ENCODE measurements around the gene TIGD1. TPM values are rescaled to one million over a fixed set of nuclear protein-coding genes. Genes with fewer than 3 reads are reported as not detected.

TIGD1 gene
- polyA plus RNA-seq, 1 of the 3 experiments (the other 2 are of a cell fraction): 4.6 TPM

DNA sequence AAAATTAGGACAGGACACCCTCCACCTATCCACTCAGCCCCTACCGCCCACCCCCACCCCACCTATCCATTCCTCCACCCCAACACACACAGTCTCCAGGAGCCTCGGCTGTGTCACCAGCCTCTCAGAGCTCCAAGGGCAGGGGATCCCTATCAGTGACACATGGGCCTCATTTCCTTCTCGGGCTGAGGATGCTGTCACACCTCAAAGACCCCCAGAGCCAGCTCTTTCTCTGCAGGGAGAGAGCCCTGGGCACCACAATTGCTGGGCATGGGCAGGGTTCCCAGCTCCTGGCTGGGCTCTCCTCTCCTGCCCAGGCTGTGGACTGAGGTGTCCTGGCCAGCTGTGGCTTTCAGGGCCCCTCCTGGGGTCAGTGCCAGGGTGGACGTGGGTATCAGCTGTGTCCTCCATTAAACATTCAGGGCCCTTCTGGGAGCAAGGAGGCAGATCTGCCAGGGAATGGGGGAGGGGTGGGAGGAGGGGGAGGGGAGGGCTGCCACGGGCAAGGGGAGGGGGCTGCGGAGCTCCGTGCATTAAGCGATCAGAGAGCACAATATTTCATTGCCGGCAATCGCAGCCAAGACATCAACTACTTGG, 48.5 kb downstream of the TIGD1 start:
- Histone ChIP-seq H2AFZ (ENCODE audit: low read depth) (no peak overlapping the region), H4K20me1 (ENCODE audit: insufficient read depth) (no peaks in the 10 kb centered on the region), H3K36me3 (replicated peaks in 1 of 2; ENCODE audit: control insufficient read depth in 1 of 2, insufficient read depth in 2 of 2, low read length in 1 of 2) (no peaks in the 10 kb centered on the region), H3K4me1 (ENCODE audit: control insufficient read depth in 1 of 2, insufficient read depth in 2 of 2, low read depth in 1 of 2, low read length in 1 of 2) (peaks cover 0 to 47% of the 10 kb centered on the region in 2 experiments; a peak in 1 of 4 replicates), H3K27ac (ENCODE audit: low read depth in 2 of 2, low read length in 1 of 2) (no peak overlapping the region; a peak in 1 of 4 replicates), H3F3A (replicated peaks; ENCODE audit: insufficient read depth) (no peaks in the 10 kb centered on the region), H3K9ac (no peak overlapping the region), H3K27me3 (ENCODE audit: insufficient read depth) (peaks cover 23% of the 10 kb centered on the region), H3K79me2 (ENCODE audit: insufficient read depth) (no peaks in the 10 kb centered on the region), H3K9me2 (no peaks in the 10 kb centered on the region), H3K4me2 (no peak overlapping the region), H3K4me3 (ENCODE audit: low read depth in 2 of 2, low read length in 1 of 2) (no peak overlapping the region), H3K9me3 (no peaks in the 10 kb centered on the region)
- WGBS (ENCODE audit: low lambda C conversion rate): 65% methylated on average over 8 of the region's 10 CpGs
- ChIA-PET POLR2A (no interaction called here), CTCF (interaction anchor here (0.8 to 3.0 kb wide), 3 partner anchors 21 to 790 kb away, joined by 4 to 24 read pairs (median 5); partner anchors contain the start of gene PRSS56)
- TF ChIP-seq SIN3A (IDR thresholded peaks at IDR 0.05; ENCODE audit: borderline replicate concordance, low read depth, low read length): no peak
- no peak for DNase-seq

DNA sequence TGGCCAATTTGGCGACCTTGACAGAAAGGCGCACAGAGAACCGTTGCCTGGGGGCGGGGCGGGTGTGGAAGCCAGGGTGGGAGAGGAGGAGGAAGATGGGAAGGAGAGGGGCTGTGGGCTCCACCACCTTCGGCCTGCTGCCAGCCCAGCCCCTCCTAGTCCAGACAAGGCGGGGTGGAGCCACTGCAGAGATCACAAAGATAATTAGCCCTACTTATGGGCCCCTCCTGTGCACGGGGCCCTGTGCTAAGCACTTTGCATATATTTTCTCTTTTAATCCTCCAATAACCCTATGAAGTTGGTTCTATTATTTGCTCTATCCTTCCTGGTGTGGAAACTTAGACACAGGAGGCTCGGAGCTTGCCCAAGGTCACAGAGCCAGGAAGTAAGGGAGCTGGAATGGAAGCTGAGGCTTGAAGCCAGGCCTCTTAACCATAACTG, 49.0 kb downstream of the TIGD1 start:
- no peak overlapping the region for H3K9ac ChIP-seq
- DNase-seq: no peak
- H3K9me3 ChIP-seq: no peaks in the 10 kb centered on the region
- ChIA-PET POLR2A (no interaction called here), CTCF (interaction anchor here (0.8 to 3.0 kb wide), 4 partner anchors 21 to 790 kb away, joined by 3 to 24 read pairs (median 4); partner anchors contain the start of gene PRSS56)
- no peak overlapping the region for H2AFZ ChIP-seq (ENCODE audit: low read depth)
- peaks cover 23% of the 10 kb centered on the region for H3K27me3 ChIP-seq (ENCODE audit: insufficient read depth)
- no peak overlapping the region for H3K4me2 ChIP-seq
- TF ChIP-seq, protein P1, sequence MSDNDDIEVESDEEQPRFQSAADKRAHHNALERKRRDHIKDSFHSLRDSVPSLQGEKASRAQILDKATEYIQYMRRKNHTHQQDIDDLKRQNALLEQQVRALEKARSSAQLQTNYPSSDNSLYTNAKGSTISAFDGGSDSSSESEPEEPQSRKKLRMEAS (IDR thresholded peaks at IDR 0.05; ENCODE audit: low read depth): no peak
- TF ChIP-seq, protein P2, sequence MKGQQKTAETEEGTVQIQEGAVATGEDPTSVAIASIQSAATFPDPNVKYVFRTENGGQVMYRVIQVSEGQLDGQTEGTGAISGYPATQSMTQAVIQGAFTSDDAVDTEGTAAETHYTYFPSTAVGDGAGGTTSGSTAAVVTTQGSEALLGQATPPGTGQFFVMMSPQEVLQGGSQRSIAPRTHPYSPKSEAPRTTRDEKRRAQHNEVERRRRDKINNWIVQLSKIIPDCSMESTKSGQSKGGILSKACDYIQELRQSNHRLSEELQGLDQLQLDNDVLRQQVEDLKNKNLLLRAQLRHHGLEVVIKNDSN (IDR thresholded peaks at IDR 0.05; ENCODE audit: borderline replicate concordance, low read depth): no peak
- TF ChIP-seq JUND (IDR thresholded peaks at IDR 0.05): no peak
- no peak for TF ChIP-seq YY1 (IDR thresholded peaks at IDR 0.05; ENCODE audit: low read depth)
- TF ChIP-seq SMC3 (IDR thresholded peaks at IDR 0.05; ENCODE audit: low read depth, low read length): no peak
- TF ChIP-seq, protein P3, sequence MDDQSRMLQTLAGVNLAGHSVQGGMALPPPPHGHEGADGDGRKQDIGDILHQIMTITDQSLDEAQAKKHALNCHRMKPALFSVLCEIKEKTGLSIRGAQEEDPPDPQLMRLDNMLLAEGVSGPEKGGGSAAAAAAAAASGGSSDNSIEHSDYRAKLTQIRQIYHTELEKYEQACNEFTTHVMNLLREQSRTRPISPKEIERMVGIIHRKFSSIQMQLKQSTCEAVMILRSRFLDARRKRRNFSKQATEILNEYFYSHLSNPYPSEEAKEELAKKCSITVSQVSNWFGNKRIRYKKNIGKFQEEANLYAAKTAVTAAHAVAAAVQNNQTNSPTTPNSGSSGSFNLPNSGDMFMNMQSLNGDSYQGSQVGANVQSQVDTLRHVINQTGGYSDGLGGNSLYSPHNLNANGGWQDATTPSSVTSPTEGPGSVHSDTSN (IDR thresholded peaks at IDR 0.05): no peak
- no peak for TF ChIP-seq NFIC (IDR thresholded peaks at IDR 0.05; ENCODE audit: borderline replicate concordance)
- TF ChIP-seq RXRA (IDR thresholded peaks at IDR 0.05; ENCODE audit: borderline replicate concordance, low read depth): no peak
- no peaks in the 10 kb centered on the region for H3F3A ChIP-seq (replicated peaks; ENCODE audit: insufficient read depth)
- WGBS (ENCODE audit: low lambda C conversion rate): 86% methylated on average over 9 of the region's 9 CpGs
- no peak overlapping the region for H3K27ac ChIP-seq (ENCODE audit: low read depth in 2 of 2, low read length in 1 of 2)
- no peaks in the 10 kb centered on the region for H3K9me2 ChIP-seq
- no peaks in the 10 kb centered on the region for H3K79me2 ChIP-seq (ENCODE audit: insufficient read depth)
- H3K4me3 ChIP-seq (ENCODE audit: low read depth in 2 of 2, low read length in 1 of 2): no peak overlapping the region
- no peaks in the 10 kb centered on the region for H4K20me1 ChIP-seq (ENCODE audit: insufficient read depth)
- H3K36me3 ChIP-seq (replicated peaks in 1 of 2; ENCODE audit: control insufficient read depth in 1 of 2, insufficient read depth in 2 of 2, low read length in 1 of 2): no peaks in the 10 kb centered on the region
- peaks cover 0 to 47% of the 10 kb centered on the region in 2 experiments; a peak in 1 of 4 replicates for H3K4me1 ChIP-seq (ENCODE audit: control insufficient read depth in 1 of 2, insufficient read depth in 2 of 2, low read depth in 1 of 2, low read length in 1 of 2)
